Measurements from ENCODE around the gene SLC48A1.

- TF ChIP-seq CTCF (IDR thresholded peaks at IDR 0.05; ENCODE audit: low read depth, low read length) (no peak), EZH2phosphoT487 (IDR thresholded peaks at IDR 0.05; ENCODE audit: low read depth) (no peak)
These were observed 2.3 kb downstream of the SLC48A1 start for GRCh38 chr12:47775100-47775911.
